ENCODE data around the gene PSORS1C2.

DNA sequence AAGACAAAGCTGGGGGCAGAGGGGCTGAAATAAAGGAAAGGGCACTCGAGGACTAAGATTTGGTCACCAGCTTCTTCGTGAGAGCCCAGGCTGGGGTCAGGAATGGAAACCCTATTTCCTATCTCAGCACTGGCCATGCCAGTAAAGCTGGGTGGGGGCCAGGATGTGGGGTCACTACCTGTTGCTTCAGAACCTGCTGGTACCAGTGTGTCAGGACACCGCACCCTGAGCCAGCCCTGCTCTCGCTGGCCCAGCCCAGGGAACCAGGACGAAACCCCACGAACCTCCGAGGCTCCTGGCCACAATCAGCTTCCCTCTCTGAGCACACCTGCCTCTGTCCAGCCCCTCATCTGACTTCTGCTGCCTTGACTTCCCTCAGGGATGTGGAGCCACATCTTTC lies 20.7 kb downstream of the PSORS1C2 start:
- TF ChIP-seq, protein P1, sequence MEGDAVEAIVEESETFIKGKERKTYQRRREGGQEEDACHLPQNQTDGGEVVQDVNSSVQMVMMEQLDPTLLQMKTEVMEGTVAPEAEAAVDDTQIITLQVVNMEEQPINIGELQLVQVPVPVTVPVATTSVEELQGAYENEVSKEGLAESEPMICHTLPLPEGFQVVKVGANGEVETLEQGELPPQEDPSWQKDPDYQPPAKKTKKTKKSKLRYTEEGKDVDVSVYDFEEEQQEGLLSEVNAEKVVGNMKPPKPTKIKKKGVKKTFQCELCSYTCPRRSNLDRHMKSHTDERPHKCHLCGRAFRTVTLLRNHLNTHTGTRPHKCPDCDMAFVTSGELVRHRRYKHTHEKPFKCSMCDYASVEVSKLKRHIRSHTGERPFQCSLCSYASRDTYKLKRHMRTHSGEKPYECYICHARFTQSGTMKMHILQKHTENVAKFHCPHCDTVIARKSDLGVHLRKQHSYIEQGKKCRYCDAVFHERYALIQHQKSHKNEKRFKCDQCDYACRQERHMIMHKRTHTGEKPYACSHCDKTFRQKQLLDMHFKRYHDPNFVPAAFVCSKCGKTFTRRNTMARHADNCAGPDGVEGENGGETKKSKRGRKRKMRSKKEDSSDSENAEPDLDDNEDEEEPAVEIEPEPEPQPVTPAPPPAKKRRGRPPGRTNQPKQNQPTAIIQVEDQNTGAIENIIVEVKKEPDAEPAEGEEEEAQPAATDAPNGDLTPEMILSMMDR (IDR thresholded peaks at IDR 0.05; ENCODE audit: poor library complexity): no peak
- TF ChIP-seq EZH2 (IDR thresholded peaks at IDR 0.05; ENCODE audit: borderline replicate concordance) (no peak), EZH2phosphoT487 (IDR thresholded peaks at IDR 0.05; ENCODE audit: low read depth, severe bottlenecking, unreplicated experiment) (no peak)

Data from hepatocyte (in vitro differentiated cells).